DMS79 (cell line): ENCODE data around the gene SETBP1.

Experiments
- DNase-seq: peaks from one replicate; lab custom pipeline; 2025; lab: John Stamatoyannopoulos, UW

Gene SETBP1

GRCh38 chr18:44731530-44732237 lies 51.0 kb downstream of the SETBP1 start:
- no peak for DNase-seq

- no peak for DNase-seq
Observed at GRCh38 chr18:44732238-44732563, 51.5 kb downstream of the SETBP1 start.

- DNase-seq: peak; percentile 22
Observed at GRCh38 chr18:44732599-44732998, 51.9 kb downstream of the SETBP1 start.

GRCh38 chr18:44733069-44733753 lies 52.5 kb downstream of the SETBP1 start:
- no peak for DNase-seq

GRCh38 chr18:44733754-44734465 lies 53.2 kb downstream of the SETBP1 start:
- DNase-seq: no peak

- DNase-seq: no peak
Observed at GRCh38 chr18:44735096-44735495, 54.4 kb downstream of the SETBP1 start.

GRCh38 chr18:44736664-44737380 lies 56.1 kb downstream of the SETBP1 start:
- DNase-seq: no peak

- DNase-seq: no peak
Observed at GRCh38 chr18:44737623-44738022, 56.9 kb downstream of the SETBP1 start.

- no peak for DNase-seq
Observed at GRCh38 chr18:44740000-44740399, 59.3 kb downstream of the SETBP1 start.

- DNase-seq: peak; percentile 7
Observed at GRCh38 chr18:44741085-44741484, 60.4 kb downstream of the SETBP1 start.

GRCh38 chr18:44741511-44741910 lies 60.8 kb downstream of the SETBP1 start:
- no peak for DNase-seq

GRCh38 chr18:44742126-44742525 lies 61.4 kb downstream of the SETBP1 start:
- no peak for DNase-seq

GRCh38 chr18:44742718-44743311 lies 62.1 kb downstream of the SETBP1 start:
- peak; percentile 65 for DNase-seq

GRCh38 chr18:44743631-44744030 lies 62.9 kb downstream of the SETBP1 start:
- no peak for DNase-seq

GRCh38 chr18:44744161-44745121 lies 63.8 kb downstream of the SETBP1 start:
- DNase-seq: no peak

GRCh38 chr18:44747157-44747556 lies 66.5 kb downstream of the SETBP1 start:
- no peak for DNase-seq

- DNase-seq: no peak
Observed at GRCh38 chr18:44748582-44748981, 67.9 kb downstream of the SETBP1 start.

GRCh38 chr18:44750774-44751173 lies 70.1 kb downstream of the SETBP1 start:
- no peak for DNase-seq

- DNase-seq: no peak
Observed at GRCh38 chr18:44754567-44754966, 73.9 kb downstream of the SETBP1 start.

- DNase-seq: no peak
Observed at GRCh38 chr18:44758861-44759631, 78.4 kb downstream of the SETBP1 start.
